ENCODE measurements around the gene PAPPA2. TPM values are rescaled to one million over a fixed set of nuclear protein-coding genes. Genes with fewer than 3 reads are reported as not detected.

Gene PAPPA2
- total and polyA plus RNA-seq, 9 donors, result 0.45 to 5.1 (median 0.56) TPM

- H3K4me3 ChIP-seq (ENCODE audit: low read length), result no peak overlapping the region
- WGBS (ENCODE audit: insufficient coverage), result no CpG with 5 or more reads among the region's 1 CpG
- no peaks in the 10 kb centered on the region for H3K9me3 ChIP-seq (replicated peaks; ENCODE audit: control insufficient read depth, low read depth, low read length)
- DNase-seq, result no peak
- H3K4me1 ChIP-seq (ENCODE audit: control insufficient read depth, insufficient read depth, low read length), result peaks cover 9% of the 10 kb centered on the region
- no peaks in the 10 kb centered on the region for H3K36me3 ChIP-seq (ENCODE audit: control insufficient read depth, insufficient read depth, low read length)
- no peak overlapping the region for H3K27ac ChIP-seq (ENCODE audit: low read length)
- H3K27me3 ChIP-seq (ENCODE audit: control insufficient read depth, insufficient read depth, low read length), result peaks cover 2% of the 10 kb centered on the region
Measured at GRCh38 chr1:176546825-176547224, 83.8 kb downstream of the PAPPA2 start.

- WGBS (ENCODE audit: insufficient coverage), result no CpG with 5 or more reads among the region's 6 CpGs
- Histone ChIP-seq H3K36me3 (ENCODE audit: control insufficient read depth, insufficient read depth, low read length) (no peaks in the 10 kb centered on the region), H3K9me3 (replicated peaks; ENCODE audit: control insufficient read depth, low read depth, low read length) (no peaks in the 10 kb centered on the region), H3K27me3 (ENCODE audit: control insufficient read depth, insufficient read depth, low read length) (peaks cover 8% of the 10 kb centered on the region), H3K4me1 (ENCODE audit: control insufficient read depth, insufficient read depth, low read length) (peaks cover 14% of the 10 kb centered on the region), H3K27ac (ENCODE audit: low read length) (no peak overlapping the region), H3K4me3 (ENCODE audit: low read length) (no peak overlapping the region)
- DNase-seq, result peak; percentile 78
Measured at GRCh38 chr1:176551146-176551545, 88.2 kb downstream of the PAPPA2 start.

DNA sequence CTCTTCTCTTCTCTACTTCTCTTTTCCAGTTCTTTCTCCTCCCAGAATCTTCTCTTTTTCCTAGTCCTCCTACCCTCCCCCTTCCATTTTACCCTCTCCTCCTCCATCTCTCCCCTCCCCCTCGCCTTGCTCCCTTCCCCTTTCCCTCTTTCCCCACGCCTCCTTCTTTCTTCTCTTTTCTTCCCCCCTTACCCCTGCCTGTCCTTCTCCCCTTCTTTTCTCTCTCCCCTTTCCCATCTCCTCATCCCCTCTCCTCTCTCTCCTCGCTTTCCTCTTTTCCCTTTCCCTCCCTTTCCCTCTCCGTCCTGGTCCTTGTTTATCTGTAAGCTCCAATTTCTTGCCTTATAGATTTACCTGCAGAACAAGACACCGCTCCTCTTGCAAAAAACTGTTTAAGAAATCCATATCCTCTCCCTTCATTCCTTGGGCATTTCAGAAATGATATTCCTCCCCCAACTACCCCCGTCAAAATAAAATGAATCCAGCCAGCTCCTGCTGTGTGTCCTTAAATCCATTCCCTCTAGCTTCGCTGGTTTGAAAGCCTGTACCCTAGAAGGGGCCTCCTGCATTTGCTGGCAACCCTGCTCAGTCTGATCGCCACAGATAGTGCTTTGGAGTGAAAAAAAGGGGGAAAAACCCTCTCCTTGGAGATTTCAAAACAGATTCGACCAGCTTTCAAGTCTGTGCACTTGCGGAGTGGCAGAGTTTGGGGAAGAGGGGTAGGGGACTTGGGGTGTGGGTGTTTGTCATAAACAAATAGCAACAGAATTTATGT lies 89.4 kb downstream of the PAPPA2 start:
- Histone ChIP-seq H3K27me3 (ENCODE audit: control insufficient read depth, insufficient read depth, low read length) (peaks cover 10% of the 10 kb centered on the region), H3K9me3 (replicated peaks; ENCODE audit: control insufficient read depth, low read depth, low read length) (no peaks in the 10 kb centered on the region), H3K4me3 (ENCODE audit: low read length) (no peak overlapping the region), H3K27ac (ENCODE audit: low read length) (no peak overlapping the region), H3K36me3 (ENCODE audit: control insufficient read depth, insufficient read depth, low read length) (no peaks in the 10 kb centered on the region), H3K4me1 (ENCODE audit: control insufficient read depth, insufficient read depth, low read length) (peaks cover 14% of the 10 kb centered on the region)
- DNase-seq, result peak; percentile 59
- 17% methylated on average over 6 of the region's 10 CpGs for WGBS (ENCODE audit: insufficient coverage)

DNA sequence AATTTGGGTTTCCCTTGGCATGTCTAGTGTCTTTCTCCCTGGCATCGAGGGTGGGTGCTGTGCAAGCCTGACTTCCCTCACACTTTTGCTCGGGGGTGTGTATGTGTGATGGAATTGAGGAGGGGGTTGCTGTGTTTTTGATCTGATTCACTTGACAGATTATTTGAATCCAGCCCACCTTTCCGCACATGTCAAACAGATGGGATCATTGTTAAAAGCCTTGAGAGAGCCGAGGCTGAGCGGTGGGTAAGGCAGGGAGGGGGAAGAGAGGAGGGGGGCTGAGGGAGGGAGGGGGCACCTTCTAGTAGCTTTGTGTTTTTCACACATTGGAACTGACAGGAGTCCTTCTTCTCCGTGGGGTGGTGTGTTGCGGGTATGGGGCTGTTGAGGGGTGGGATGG lies 90.0 kb downstream of the PAPPA2 start:
- peaks cover 10% of the 10 kb centered on the region for H3K27me3 ChIP-seq (ENCODE audit: control insufficient read depth, insufficient read depth, low read length)
- no peak overlapping the region for H3K27ac ChIP-seq (ENCODE audit: low read length)
- no peak for DNase-seq
- H3K4me1 ChIP-seq (ENCODE audit: control insufficient read depth, insufficient read depth, low read length), result peaks cover 14% of the 10 kb centered on the region
- H3K4me3 ChIP-seq (ENCODE audit: low read length), result no peak overlapping the region
- H3K9me3 ChIP-seq (replicated peaks; ENCODE audit: control insufficient read depth, low read depth, low read length), result no peaks in the 10 kb centered on the region
- H3K36me3 ChIP-seq (ENCODE audit: control insufficient read depth, insufficient read depth, low read length), result no peaks in the 10 kb centered on the region
- WGBS (ENCODE audit: insufficient coverage), result 6% methylated on average over 3 of the region's 7 CpGs

- 85% methylated on average over 5 of the region's 6 CpGs for WGBS (ENCODE audit: insufficient coverage)
- Histone ChIP-seq H3K4me3 (ENCODE audit: low read length) (no peak overlapping the region), H3K36me3 (ENCODE audit: control insufficient read depth, insufficient read depth, low read length) (no peaks in the 10 kb centered on the region), H3K27ac (ENCODE audit: low read length) (no peak overlapping the region), H3K27me3 (ENCODE audit: control insufficient read depth, insufficient read depth, low read length) (peaks cover 9% of the 10 kb centered on the region), H3K9me3 (replicated peaks; ENCODE audit: control insufficient read depth, low read depth, low read length) (no peaks in the 10 kb centered on the region), H3K4me1 (ENCODE audit: control insufficient read depth, insufficient read depth, low read length) (peaks cover 13% of the 10 kb centered on the region)
- DNase-seq, result no peak
Measured at GRCh38 chr1:176556288-176556687, 93.3 kb downstream of the PAPPA2 start.

DNA sequence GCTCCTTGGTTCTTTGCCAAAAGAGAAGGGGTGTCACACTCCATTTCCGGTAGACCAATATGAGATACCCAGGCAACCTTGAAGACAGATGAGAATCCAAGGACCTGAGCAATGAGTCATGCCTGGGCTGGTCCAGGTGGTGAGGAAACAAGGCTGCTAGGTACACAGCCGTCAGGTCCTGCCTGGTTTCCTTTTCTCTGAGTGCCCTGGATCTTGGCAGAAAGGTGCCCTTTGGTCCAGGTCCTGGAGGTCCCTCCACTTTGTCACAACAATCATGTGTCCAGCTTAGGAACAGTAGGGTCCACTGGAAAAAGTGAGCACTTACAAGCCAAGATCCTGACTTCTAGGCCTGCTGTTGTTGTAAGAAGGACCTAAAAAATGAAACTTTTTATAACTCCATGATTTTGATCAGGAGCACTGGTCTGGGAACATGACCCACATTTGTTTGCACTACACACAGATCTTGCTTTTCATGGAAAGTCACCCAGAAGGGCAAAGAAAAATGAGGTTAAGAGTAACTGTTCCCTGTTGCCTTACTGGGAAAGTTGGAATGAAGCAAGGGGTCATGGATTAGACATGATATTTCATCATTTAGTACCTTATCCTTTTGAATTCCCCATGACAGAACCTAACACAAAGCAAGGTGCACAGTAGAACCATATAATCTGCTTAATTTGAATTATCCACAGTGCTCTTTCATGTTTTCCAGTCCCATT lies 94.7 kb downstream of the PAPPA2 start:
- no peak overlapping the region for H3K27ac ChIP-seq (ENCODE audit: low read length)
- no peaks in the 10 kb centered on the region for H3K36me3 ChIP-seq (ENCODE audit: control insufficient read depth, insufficient read depth, low read length)
- H3K27me3 ChIP-seq (ENCODE audit: control insufficient read depth, insufficient read depth, low read length), result peaks cover 8% of the 10 kb centered on the region
- 85% methylated on average over 2 of the region's 2 CpGs for WGBS (ENCODE audit: insufficient coverage)
- peaks cover 9% of the 10 kb centered on the region for H3K4me1 ChIP-seq (ENCODE audit: control insufficient read depth, insufficient read depth, low read length)
- no peaks in the 10 kb centered on the region for H3K9me3 ChIP-seq (replicated peaks; ENCODE audit: control insufficient read depth, low read depth, low read length)
- no peak for DNase-seq
- H3K4me3 ChIP-seq (ENCODE audit: low read length), result no peak overlapping the region

DNA sequence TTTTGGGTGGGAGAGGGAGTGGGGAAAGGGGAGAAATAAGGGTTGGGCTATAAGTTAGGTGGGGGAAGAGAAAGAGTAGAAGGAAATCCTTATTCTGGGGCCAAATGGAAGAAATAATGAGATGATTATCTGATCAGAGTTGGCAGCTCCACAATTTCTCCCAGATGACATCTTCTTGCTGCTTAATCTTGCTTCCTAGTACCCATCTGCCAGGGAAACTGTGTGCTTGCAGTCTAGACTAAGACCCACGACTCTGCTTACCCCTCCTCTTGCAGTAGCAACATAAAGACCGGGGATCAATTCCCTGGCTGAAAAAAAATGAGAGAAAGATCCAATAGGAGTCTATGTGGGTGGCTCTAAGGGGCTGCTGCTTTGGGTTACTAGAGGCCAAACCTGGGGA lies 95.6 kb downstream of the PAPPA2 start:
- no peak overlapping the region for H3K27ac ChIP-seq (ENCODE audit: low read length)
- no peak overlapping the region for H3K4me3 ChIP-seq (ENCODE audit: low read length)
- H3K9me3 ChIP-seq (replicated peaks; ENCODE audit: control insufficient read depth, low read depth, low read length), result no peaks in the 10 kb centered on the region
- H3K27me3 ChIP-seq (ENCODE audit: control insufficient read depth, insufficient read depth, low read length), result peaks cover 8% of the 10 kb centered on the region
- peaks cover 7% of the 10 kb centered on the region for H3K4me1 ChIP-seq (ENCODE audit: control insufficient read depth, insufficient read depth, low read length)
- no peaks in the 10 kb centered on the region for H3K36me3 ChIP-seq (ENCODE audit: control insufficient read depth, insufficient read depth, low read length)
- WGBS (ENCODE audit: insufficient coverage), result no CpG with 5 or more reads among the region's 2 CpGs
- DNase-seq, result no peak

GRCh38 chr1:176559474-176559873 lies 96.5 kb downstream of the PAPPA2 start:
- Histone ChIP-seq H3K4me1 (ENCODE audit: control insufficient read depth, insufficient read depth, low read length) (peaks cover 7% of the 10 kb centered on the region), H3K27me3 (ENCODE audit: control insufficient read depth, insufficient read depth, low read length) (peaks cover 8% of the 10 kb centered on the region), H3K9me3 (replicated peaks; ENCODE audit: control insufficient read depth, low read depth, low read length) (no peaks in the 10 kb centered on the region), H3K36me3 (ENCODE audit: control insufficient read depth, insufficient read depth, low read length) (no peaks in the 10 kb centered on the region), H3K4me3 (ENCODE audit: low read length) (no peak overlapping the region), H3K27ac (ENCODE audit: low read length) (no peak overlapping the region)
- DNase-seq, result no peak
- 26% methylated on average over 4 of the region's 4 CpGs for WGBS (ENCODE audit: insufficient coverage)

DNA sequence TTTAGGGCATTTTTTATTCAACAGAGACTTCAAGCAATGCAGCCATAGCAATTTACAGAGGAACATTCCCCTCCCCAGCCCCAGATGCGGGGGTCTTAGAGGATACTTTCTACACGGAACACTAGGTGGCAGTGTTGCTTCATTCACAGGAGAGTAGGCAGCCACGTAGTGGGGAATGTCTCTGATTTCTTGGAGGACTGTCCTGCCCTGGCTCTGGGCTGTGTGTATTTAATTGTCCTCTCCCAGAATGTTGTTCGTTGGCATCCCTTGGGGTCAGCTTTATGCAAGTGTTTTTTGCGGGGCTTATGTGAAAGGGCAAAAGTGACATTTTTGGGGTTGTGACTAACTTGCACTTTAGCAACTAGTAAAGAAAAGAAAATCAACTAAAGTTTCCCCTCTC lies 96.9 kb downstream of the PAPPA2 start:
- Histone ChIP-seq H3K27ac (ENCODE audit: low read length) (no peak overlapping the region), H3K4me3 (ENCODE audit: low read length) (no peak overlapping the region), H3K4me1 (ENCODE audit: control insufficient read depth, insufficient read depth, low read length) (peaks cover 7% of the 10 kb centered on the region), H3K9me3 (replicated peaks; ENCODE audit: control insufficient read depth, low read depth, low read length) (no peaks in the 10 kb centered on the region), H3K27me3 (ENCODE audit: control insufficient read depth, insufficient read depth, low read length) (peaks cover 8% of the 10 kb centered on the region), H3K36me3 (ENCODE audit: control insufficient read depth, insufficient read depth, low read length) (no peaks in the 10 kb centered on the region)
- no CpG with 5 or more reads among the region's 5 CpGs for WGBS (ENCODE audit: insufficient coverage)
- peak; percentile 90 for DNase-seq

GRCh38 chr1:176560681-176561080 lies 97.7 kb downstream of the PAPPA2 start:
- no peak overlapping the region for H3K4me3 ChIP-seq (ENCODE audit: low read length)
- no peaks in the 10 kb centered on the region for H3K9me3 ChIP-seq (replicated peaks; ENCODE audit: control insufficient read depth, low read depth, low read length)
- 89% methylated on average over 3 of the region's 4 CpGs for WGBS (ENCODE audit: insufficient coverage)
- peaks cover 5% of the 10 kb centered on the region for H3K27me3 ChIP-seq (ENCODE audit: control insufficient read depth, insufficient read depth, low read length)
- H3K36me3 ChIP-seq (ENCODE audit: control insufficient read depth, insufficient read depth, low read length), result no peaks in the 10 kb centered on the region
- peaks cover 8% of the 10 kb centered on the region for H3K4me1 ChIP-seq (ENCODE audit: control insufficient read depth, insufficient read depth, low read length)
- peak; percentile 27 for DNase-seq
- no peak overlapping the region for H3K27ac ChIP-seq (ENCODE audit: low read length)
